ENCODE data around the gene NUBP2.

- TF ChIP-seq, protein P1, sequence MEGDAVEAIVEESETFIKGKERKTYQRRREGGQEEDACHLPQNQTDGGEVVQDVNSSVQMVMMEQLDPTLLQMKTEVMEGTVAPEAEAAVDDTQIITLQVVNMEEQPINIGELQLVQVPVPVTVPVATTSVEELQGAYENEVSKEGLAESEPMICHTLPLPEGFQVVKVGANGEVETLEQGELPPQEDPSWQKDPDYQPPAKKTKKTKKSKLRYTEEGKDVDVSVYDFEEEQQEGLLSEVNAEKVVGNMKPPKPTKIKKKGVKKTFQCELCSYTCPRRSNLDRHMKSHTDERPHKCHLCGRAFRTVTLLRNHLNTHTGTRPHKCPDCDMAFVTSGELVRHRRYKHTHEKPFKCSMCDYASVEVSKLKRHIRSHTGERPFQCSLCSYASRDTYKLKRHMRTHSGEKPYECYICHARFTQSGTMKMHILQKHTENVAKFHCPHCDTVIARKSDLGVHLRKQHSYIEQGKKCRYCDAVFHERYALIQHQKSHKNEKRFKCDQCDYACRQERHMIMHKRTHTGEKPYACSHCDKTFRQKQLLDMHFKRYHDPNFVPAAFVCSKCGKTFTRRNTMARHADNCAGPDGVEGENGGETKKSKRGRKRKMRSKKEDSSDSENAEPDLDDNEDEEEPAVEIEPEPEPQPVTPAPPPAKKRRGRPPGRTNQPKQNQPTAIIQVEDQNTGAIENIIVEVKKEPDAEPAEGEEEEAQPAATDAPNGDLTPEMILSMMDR (IDR thresholded peaks at IDR 0.05): no peak
- TF ChIP-seq, protein P2, sequence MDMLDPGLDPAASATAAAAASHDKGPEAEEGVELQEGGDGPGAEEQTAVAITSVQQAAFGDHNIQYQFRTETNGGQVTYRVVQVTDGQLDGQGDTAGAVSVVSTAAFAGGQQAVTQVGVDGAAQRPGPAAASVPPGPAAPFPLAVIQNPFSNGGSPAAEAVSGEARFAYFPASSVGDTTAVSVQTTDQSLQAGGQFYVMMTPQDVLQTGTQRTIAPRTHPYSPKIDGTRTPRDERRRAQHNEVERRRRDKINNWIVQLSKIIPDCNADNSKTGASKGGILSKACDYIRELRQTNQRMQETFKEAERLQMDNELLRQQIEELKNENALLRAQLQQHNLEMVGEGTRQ (IDR thresholded peaks at IDR 0.05): no peak
- TF ChIP-seq CHD4 (IDR thresholded peaks at IDR 0.05; ENCODE audit: borderline replicate concordance): no peak
- no peak for TF ChIP-seq MYC (IDR thresholded peaks at IDR 0.05; ENCODE audit: borderline replicate concordance, low read length)
- no peak for TF ChIP-seq SMC3 (IDR thresholded peaks at IDR 0.05)
- no peak for TF ChIP-seq POLR2A (IDR thresholded peaks at IDR 0.05; ENCODE audit: low read length)
- TF ChIP-seq EP300 (IDR thresholded peaks at IDR 0.05): no peak
- no peak for TF ChIP-seq JUNB (IDR thresholded peaks at IDR 0.05)
- no peak for TF ChIP-seq ZFP36 (IDR thresholded peaks at IDR 0.05; ENCODE audit: borderline replicate concordance, partially characterized antibody)
- TF ChIP-seq ZNF302 (CRISPR knock-in tag; IDR thresholded peaks at IDR 0.05): no peak
- no peak for TF ChIP-seq REST (IDR thresholded peaks at IDR 0.05)
- TF ChIP-seq KDM1A (IDR thresholded peaks at IDR 0.05; ENCODE audit: low read depth): no peak
- TF ChIP-seq BCL3 (IDR thresholded peaks at IDR 0.05): no peak
Observed at GRCh38 chr16:1743376-1744337, 39.1 kb upstream of the NUBP2 start.

Measured in A549 (cell line).